DMS153 (cell line): ENCODE measurements around the gene HBM.
"Not testable (repeated sequence)": the region's sequence is repeated elsewhere in the genome, so short reads cannot be mapped to it uniquely, and the experiment has no call there.

Source experiments
- DNase-seq: peaks from one replicate; lab custom pipeline; 2025; lab: John Stamatoyannopoulos, UW

HBM gene

GRCh38 chr16:146646-147045, 19.1 kb upstream of the HBM start:
- DNase-seq = no peak

- no peak for DNase-seq
These were observed 16.6 kb upstream of the HBM start for GRCh38 chr16:149024-149660.

- no peak for DNase-seq
These were observed 13.3 kb upstream of the HBM start, which contains the start of gene HBZ for GRCh38 chr16:152141-153128. HBZ (plus strand) TSS chr16:152644; CDS start chr16:152910, 266 bp downstream.

GRCh38 chr16:153129-153521, 12.7 kb upstream of the HBM start:
- DNase-seq = not testable (repeated sequence)

GRCh38 chr16:153550-154216, 12.1 kb upstream of the HBM start:
- DNase-seq = not testable (repeated sequence)

- DNase-seq = no peak
These were observed 11.4 kb upstream of the HBM start for GRCh38 chr16:154217-155030.

GRCh38 chr16:155031-155398, 10.8 kb upstream of the HBM start:
- DNase-seq = no peak

- DNase-seq = no peak
These were observed 6.5 kb upstream of the HBM start for GRCh38 chr16:159136-159849.

- DNase-seq = not testable (repeated sequence)
These were observed 5.5 kb upstream of the HBM start for GRCh38 chr16:160242-160641.

- DNase-seq = no peak
These were observed 5.0 kb upstream of the HBM start for GRCh38 chr16:160691-161190.

- DNase-seq = no peak
These were observed 3.3 kb upstream of the HBM start for GRCh38 chr16:162271-162991.

GRCh38 chr16:163139-163538, 2.6 kb upstream of the HBM start:
- DNase-seq = not testable (repeated sequence)

- not testable (repeated sequence) for DNase-seq
These were observed 2.1 kb upstream of the HBM start for GRCh38 chr16:163696-164095.

GRCh38 chr16:164134-164823, 1.5 kb upstream of the HBM start:
- DNase-seq = not testable (repeated sequence)

- no peak for DNase-seq
These were observed 795 bp upstream of the HBM start for GRCh38 chr16:164827-165538.

GRCh38 chr16:166375-167121, 770 bp downstream of the HBM start:
- no peak for DNase-seq

GRCh38 chr16:167122-167690, 1.4 kb downstream of the HBM start:
- DNase-seq = no peak

GRCh38 chr16:168424-168823, 2.6 kb downstream of the HBM start:
- peak; percentile 21 for DNase-seq
